Neutrophil (primary cell): ENCODE data around the gene PUS7L.

Source experiments
- H3K27ac ChIP-seq: fragments of 200-600 bp; sonication (generic); 2 replicates; pipeline ENCODE4 v1.5.1; 2016; ENCODE audit warnings: mild to moderate bottlenecking, moderate library complexity
- H3K27me3 ChIP-seq: fragments of 200-600 bp; sonication (generic); 2 replicates; pipeline ENCODE4 v1.6.0; 2016; ENCODE audit warnings: mild to moderate bottlenecking
- H3K36me3 ChIP-seq: fragments of 200-600 bp; sonication (generic); 2 replicates; pipeline ENCODE4 v1.5.1; 2017
- H3K4me1 ChIP-seq, 2 experiments: fragments of 200-600 bp in 1 of 2; sonication (generic) in 1 of 2; 1 replicate in 1 of 2; 2 replicates in 1 of 2; pipeline versions ENCODE4 v1.5.1 to v1.6.1; 2013 to 2016; ENCODE audit warnings: low read depth in 1 of 2, low read length in 1 of 2, mild to moderate bottlenecking in 1 of 2, moderate library complexity in 1 of 2; ENCODE audit not compliant: control insufficient read depth in 1 of 2, insufficient read depth in 1 of 2
- H3K4me3 ChIP-seq, 2 experiments: fragments of 200-600 bp in 1 of 2; sonication (generic) in 1 of 2; 1 replicate in 1 of 2; 2 replicates in 1 of 2; pipeline ENCODE4 v1.5.1; 2013 to 2016; ENCODE audit warnings: low read depth in 1 of 2, low read length in 1 of 2, mild to moderate bottlenecking in 1 of 2, moderate library complexity in 1 of 2
- H3K9me3 ChIP-seq: fragments of 200-600 bp; sonication (generic); 2 replicates; pipeline ENCODE4 v1.5.1; 2016
- CTCF ChIP-seq: fragments of 200-600 bp; sonication (generic); IDR thresholded peaks from 2 replicates; pipeline ENCODE4 v1.5.1; 2016; ENCODE audit warnings: antibody characterized with exemption

PUS7L gene

GRCh38 chr12:43669373-43669772, 89.2 kb downstream of the PUS7L start:
- Histone ChIP-seq H3K27ac (no peak overlapping the region), H3K9me3 (no peaks in the 10 kb centered on the region), H3K4me3 (no peak overlapping the region), H3K36me3 (no peaks in the 10 kb centered on the region), H3K27me3 (no peaks in the 10 kb centered on the region), H3K4me1 (no peaks in the 10 kb centered on the region)
- no peak for TF ChIP-seq CTCF
